NCI-H1092 treated with DMSO at 0.1 percent for 48 hours (cell line): ENCODE results near the gene CPSF4.
"Not testable (repeated sequence)": the region's sequence is repeated elsewhere in the genome, so short reads cannot be mapped to it uniquely, and the experiment has no call there.

Experiments
- DNase-seq: peaks from one replicate; lab custom pipeline; 2025; lab: John Stamatoyannopoulos, UW

Gene CPSF4

DNA sequence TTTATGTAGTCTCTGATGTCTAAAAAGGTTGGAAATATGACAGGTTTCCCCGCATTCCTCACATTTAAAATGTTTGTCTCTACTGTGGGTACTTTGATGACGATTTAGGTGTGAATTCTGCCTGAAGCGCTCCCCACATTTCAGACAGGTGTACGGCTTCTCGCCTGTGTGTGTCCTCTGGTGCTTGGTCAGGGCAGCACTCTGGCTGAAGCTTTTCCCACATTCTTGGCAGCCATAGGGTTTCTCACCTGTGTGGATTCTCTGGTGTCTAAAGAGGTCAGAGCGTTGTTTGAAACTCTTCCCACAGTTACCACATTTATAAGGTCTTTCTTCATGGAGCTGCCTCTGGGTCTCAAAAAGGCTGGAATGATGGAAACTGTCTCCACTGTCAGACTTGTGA lies 55.1 kb downstream of the CPSF4 start:
- DNase-seq: no peak

DNA sequence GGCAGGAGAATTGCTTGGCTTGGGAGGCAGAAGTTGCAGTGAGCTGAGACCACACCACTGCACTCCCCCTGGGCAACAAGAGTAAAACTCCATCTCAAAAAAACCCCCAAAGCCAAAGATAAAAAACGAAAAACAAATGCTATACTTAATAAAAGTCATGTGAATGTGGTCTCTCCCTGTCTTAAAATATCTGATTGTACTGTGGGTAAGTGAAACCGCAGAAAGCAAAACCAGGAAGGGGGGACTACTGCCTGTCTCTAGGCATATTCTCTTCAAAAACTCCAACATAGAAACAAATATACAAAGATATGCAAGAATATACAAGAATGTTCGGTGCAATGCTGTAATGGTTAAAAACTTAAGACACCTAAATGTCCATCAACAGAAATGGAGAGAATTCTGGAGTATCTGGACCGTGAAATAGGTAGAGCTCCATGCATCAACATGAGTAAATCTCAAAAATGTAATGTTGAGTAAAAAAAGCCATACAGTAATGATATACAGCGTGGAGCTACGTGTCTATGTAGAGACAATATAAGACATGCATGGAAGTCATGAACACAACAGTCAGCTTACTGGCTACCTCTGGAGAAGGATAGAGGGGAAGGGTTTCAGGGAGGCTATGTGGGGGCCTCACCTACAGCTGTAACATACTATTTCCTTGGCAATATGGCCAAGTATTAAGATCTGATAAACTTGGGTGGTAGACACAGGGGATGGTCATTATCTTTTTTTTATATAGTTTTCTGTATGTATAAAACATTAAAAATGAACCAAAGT lies 59.2 kb downstream of the CPSF4 start:
- no peak for DNase-seq

DNA sequence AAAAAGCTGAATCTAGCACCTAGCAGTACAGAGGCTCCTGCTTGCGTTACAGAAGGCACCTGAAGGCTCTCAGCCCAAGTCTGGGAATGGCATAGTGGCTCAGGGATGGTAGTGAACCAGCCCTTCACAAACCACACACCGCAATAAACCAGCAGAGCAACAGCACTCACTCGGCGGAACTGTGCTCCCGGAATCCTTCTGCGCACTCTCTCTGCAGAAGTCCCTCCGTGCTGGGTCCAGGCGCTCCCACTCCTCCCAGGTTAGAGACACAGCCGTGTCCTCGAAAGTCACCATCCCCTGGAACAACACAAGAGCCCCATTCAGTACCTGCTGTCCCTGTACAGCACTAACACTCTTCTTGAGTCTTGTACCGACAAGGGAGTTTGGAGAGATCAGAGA lies 59.8 kb downstream of the CPSF4 start:
- no peak for DNase-seq

DNA sequence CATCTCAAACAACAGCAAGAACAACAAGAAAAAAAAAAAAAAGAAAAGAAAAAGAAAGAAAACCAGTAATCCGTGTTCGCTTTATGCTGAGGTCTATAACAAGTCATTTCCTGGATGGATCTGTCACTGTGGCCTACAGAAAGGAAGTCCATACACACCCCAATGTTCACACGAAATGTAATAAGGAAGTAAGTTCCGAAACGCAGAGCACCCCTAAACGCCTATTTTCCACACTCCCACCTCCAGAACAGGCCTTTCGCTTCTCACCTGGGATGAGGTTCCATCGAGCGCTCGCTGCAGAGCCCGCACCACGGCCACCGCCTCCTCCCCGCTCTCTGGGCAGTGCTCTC lies 60.6 kb downstream of the CPSF4 start:
- no peak for DNase-seq

- DNase-seq: peak; percentile 93
Measured at GRCh38 chr7:99499721-99500636, 61.2 kb downstream of the CPSF4 start, which contains the start of gene ZNF394. ZNF394 (minus strand) TSS chr7:99500281; CDS start chr7:99500093, 188 bp downstream.

DNA sequence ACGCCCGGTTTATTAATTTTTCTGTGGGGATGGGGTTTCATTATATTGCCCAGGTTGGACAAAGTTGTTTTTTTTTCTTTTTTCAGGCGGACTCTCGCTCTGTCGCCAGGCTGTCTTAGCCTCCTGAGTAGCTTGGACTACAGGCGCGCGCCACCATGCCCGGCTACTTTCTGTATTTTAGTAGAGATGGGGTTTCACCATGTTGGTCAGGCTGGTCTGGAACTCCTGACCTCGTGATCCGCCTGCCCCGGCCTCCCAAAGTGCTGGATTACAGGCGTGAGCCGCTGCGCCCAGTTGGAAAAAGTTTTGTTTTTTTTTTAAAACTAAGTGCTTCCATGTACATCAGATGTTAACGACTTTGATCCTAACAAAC lies 61.9 kb downstream of the CPSF4 start:
- no peak for DNase-seq

- DNase-seq: not testable (repeated sequence)
Measured at GRCh38 chr7:99501236-99501635, 62.5 kb downstream of the CPSF4 start.

GRCh38 chr7:99504281-99504602 lies 65.5 kb downstream of the CPSF4 start:
- no peak for DNase-seq

DNA sequence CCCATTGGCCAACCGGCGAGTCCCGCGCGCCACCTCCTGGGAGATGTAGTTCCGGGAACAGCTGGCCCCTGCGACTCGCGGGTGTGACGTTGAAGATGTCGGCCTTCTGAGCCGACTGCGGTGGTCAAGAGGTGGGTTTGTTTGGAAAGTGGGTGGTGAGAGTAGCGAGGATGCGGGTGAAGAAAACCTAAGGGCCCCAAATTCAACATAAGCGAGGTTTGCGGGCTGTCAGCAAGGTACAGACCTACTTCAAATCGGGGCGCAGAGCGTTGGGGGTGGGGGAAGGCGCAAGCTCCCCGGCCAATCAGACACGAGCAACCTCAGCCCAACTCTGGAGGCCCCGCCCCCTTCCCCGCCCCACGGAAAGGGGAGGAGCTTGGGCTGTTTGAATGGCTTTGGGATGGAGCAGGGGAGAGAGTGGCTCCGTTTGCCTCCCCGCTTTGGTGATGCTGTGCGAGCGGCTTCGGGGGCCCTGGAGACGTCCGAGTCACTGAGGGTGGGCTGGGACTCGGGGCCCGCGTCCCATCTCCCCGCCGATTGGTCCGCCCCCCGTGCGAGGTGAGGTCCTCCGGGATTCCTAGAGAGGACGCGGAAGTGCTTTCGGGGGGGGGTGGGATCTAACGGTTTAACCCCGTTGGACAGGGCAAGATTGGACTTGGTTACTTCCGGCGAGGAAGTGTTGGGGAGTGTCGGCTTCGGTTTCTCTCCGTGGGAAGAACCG lies 66.0 kb downstream of the CPSF4 start, which contains the start of gene ZKSCAN5:
Gene ZKSCAN5 (plus strand): TSS at position 60 of the 721 bp plus-strand sequence. CDS start 1,383 bp downstream, outside the sequence.
- DNase-seq: peak; percentile 99

- no peak for DNase-seq
Measured at GRCh38 chr7:99505324-99505662, 66.5 kb downstream of the CPSF4 start.
